GM18507 (cell line): ENCODE data around the gene RAD21L1.

ENCODE experiments used
- DNase-seq: peaks from one replicate; pipeline ENCODE4 v3.0.0; 2011; ENCODE audit warnings: low read depth; ENCODE audit not compliant: insufficient read length; ENCODE audit errors: extremely low spot score
- FAIRE-seq: peaks from 2 replicates; lab custom pipeline; 2011; peaks lifted over from hg19 to GRCh38; lab: Jason Lieb, UNC

The RAD21L1 gene

DNA sequence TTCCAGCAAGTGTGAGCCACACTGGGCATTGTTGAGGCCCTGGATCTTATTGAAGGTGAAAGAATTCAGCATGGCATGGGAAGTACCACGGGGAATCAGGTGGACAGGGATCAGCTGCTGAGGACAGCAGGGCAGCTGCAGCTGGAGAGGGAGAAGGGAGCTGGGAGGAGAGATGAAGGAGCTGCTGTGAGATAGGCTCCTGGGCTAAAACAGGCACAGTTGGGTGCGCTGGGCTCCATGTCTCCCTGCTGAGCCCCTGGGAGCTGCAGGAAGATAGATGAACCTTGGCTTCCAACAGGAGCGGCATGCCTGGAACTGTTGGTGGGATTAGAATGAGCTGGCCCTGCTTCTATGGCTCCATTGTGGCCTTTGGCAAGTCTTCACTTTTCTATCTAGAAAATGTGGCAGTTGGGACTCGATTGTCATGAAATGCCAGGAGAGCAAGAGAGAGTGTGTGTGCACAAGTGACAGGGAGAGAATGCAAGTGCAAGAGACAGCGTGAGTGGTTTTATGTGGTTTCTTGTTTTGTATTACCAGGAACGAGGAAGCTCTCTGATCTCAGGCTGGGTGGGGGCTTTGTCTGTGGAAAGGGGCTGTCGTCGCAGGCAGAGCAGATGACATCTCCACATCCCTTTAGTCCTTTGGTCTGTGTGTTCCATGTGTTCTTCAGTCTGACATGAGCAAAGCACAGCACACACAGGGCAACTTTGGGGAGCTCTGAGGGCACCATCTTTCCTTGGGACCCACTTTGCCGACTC lies 60.6 kb downstream of the RAD21L1 start:
- FAIRE-seq (no peak), DNase-seq (no peak)

DNA sequence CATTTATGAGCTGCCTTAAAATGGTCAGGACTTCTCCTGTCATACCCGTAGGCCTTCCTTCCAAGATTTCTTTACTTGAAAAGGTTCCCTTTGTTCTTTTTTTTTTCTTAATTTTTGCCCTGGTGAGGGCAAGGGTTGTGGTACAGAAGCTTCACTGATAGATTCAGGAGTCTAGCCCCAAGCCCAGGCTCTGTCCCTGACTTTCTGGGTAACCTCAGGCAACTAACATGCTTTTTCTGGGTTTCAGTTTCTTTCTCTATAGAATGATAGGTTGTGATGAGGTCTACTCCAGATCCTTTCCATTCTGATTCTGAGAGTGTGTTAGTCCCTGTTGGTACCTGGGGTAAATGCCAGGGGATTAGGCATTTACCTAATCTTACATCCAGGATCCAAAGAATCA lies 61.5 kb downstream of the RAD21L1 start:
- no peak for DNase-seq
- FAIRE-seq, result no peak

DNA sequence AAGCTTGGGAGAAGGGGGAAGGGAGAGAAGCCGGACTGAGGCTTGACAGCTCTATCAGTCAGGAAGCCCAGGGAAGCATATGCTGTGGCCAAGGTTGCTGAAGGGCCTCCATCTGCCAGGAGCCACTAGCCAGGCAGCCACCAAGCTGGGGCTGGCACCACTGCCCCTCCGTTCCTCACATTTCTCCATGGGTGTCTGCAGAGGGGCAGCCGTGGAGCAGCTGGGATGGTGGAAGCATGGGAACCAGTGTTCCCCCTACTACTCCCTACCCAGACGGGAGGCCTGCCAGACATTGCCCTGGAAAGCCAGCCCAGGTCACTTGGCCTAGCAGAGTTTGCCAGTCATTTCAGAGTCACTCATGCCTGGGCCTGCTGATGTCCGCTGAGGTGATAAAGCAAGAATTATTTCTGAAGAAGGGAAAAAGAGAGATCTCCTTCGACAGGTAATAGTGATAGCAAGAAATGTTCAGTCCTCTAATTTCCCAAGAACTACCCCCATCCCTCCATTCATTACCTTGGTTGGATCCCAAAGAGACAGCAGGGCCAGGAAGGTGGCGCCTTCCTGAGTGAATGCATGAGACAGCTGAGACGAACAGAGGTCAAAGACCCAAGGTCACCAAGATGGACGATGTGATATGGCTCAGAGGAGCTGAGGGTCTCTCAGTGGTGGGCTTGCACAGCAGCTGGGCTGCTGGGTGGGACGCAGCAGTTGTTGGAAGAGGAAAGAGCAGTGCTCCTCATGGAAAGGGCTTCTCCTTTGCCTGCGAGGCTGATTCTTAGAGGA lies 62.1 kb downstream of the RAD21L1 start:
- no peak for DNase-seq
- no peak for FAIRE-seq

DNA sequence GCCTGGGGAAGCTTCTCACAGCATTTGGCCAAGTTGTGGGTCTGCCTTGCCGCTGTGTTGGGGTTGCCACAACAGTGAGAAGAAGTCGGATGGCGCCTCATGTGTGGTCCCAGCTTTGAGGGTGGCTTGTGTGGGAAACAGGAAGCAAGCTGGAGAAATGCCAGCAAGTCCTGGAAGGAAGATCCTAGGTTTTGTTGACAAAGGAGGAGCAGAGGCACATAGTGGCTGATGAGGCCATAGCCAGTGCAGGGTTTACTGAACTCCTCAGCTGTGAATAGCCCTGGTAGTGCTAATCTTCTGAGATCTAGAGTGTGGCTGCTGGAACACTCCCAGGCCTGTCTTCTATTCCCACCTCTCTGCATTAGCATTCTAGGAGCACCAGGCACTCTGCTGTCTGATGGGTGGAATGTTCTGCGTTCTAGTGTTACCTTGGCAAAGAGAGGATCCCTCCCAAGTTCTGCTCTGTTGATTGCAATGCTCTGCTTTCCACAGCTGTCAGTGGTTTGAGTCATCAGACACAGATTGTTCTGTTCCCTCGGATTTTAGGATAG lies 65.4 kb downstream of the RAD21L1 start:
- no peak for FAIRE-seq
- no peak for DNase-seq

DNA sequence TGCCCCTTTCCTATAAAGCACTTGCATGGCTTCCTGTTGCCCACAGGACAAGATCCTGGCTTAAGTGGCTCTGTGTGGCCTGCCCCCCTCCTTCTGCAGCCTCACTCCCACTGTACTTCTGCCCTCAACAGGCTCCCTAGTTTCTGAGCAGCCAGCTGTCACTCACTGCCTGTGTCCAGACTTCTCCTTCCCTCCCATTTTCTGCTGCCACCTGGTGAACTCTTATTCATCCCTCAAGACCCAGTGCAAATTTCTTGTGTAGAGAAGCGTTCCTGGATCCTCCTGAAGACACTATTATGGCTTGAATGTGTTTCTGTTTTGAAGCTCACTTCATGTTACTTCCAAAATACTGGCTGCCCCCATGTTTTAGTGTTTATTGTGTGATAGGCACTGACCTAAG lies 66.8 kb downstream of the RAD21L1 start:
- DNase-seq, result no peak
- FAIRE-seq, result no peak

DNA sequence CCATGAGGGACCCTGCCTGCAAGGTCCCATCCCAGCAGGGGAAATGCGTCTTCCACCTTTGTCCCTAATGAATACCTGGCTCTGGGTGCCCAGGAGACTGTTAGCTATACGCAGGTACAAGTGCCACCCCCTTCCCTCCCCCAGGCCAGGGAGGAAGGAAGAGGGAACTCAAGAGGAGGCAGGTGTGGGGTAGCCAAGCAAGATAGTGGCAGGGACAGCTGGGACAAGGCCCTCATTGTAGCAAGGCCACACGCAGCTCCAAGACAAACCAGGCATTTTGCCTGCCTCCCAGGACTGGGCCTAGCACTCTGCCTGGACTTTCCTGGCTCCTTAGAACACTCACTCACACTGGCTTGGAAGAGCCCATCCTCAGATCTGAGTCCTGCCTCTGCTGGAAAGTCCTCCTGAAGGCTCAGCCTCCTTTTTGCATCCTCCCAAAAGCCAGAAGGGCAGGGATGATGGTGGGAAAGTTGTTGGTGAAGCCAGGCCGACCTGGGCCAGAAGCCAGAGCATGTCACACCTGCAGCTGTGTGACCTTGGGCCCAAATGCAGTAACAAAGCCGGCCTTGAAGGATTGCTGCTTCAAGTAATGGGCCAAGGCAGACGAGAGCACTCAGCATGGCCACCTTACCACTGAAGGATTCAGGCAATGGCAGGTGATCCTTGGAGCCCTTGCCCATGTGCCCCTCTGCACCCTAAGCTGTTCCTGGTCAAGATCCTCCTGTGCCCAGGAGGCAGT lies 68.0 kb downstream of the RAD21L1 start:
- FAIRE-seq, result no peak
- no peak for DNase-seq

DNA sequence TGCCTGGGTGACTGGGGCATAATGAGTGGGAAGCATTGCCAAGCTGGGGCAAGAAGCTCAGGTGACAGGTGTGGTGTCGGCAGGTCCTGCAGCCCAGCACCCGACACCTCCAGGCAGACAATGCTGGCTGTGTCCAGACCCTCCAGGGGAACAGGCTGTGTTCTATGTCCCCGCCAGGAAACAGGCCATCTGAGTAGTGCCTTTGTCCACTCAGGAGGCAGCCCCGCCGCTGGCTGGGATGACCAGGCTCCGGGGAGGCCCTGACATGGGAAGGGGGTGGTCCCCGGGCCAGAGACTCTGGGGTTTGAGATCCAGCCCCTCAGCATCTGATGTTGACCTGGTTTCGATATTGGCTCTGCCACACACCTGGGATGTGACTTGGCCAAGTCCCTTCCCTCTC lies 68.7 kb downstream of the RAD21L1 start:
- FAIRE-seq, result no peak
- no peak for DNase-seq

DNA sequence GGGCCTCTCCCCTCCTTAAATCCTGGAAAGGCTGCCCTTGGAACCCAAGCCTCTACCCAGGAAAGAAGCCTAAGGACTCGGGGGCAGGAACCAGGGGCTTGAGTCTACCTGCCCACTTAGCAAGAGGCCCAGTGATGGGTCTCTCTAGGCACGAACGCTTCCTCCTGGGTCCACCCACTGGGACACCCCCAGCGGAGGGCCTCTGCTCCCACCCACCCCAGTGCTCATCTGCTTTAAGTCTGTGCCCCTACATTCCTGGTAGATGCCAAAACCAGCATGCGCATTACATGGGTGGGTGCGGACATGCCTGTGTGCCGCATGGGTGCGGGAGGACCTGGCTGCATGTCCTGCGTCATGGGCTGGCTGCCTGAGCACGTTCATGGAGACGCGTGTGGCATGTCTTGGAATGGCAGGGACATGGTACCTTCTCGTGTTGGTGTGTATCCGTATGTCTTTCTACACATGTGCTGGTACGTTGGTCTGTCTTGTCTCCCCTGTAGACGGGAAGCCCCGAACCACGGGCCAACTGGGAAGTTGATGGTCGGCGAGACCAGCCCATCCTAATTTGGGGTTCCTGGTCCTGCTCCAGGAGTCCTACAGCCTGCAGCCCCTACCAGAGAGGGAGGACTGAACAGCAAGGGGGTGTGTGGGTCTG lies 69.6 kb downstream of the RAD21L1 start:
- DNase-seq (no peak), FAIRE-seq (no peak)

DNA sequence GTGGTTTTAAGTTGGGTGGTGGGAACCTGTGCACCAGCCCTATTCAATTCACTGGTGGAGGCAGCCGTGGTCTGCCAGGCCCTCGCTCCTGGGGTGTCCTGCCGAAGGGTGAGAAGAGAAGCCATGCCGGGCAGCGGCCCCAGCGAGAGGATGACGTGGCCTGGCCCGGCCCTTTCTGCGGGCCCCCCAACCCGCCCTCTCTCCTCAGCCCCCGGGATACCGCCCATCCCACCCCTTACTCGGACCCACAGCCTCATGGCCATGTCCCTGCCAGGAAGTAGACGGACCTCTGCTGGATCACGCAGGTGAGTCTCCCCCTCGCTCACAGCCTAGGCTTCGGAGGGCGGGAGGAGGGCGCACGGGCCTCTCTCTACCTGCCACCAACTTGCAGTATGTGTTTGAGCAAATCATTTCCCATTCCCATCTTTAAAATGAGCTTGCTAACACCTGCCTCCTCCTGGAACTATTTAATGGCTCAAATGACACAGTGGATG lies 70.3 kb downstream of the RAD21L1 start:
- FAIRE-seq (no peak), DNase-seq (no peak)

DNA sequence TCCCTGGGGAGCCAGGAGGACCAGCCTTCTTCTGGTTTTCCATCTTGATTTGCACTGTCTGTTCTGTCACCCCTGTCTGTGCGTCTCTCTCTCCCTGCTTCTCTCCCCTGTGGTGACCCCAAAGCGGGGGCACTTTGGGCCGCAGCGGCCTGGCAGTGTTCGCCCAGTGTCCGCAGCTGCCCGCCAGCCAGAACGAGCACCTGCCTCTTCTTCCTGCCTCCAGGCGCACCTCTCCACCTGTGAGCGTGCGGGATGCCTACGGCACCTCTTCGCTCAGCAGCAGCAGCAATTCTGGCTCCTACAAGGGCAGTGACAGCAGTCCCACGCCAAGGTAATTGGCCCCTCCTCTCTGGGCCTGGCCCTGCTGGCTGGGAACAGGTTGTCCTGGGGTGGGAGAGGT lies 71.1 kb downstream of the RAD21L1 start:
- FAIRE-seq, result no peak

DNA sequence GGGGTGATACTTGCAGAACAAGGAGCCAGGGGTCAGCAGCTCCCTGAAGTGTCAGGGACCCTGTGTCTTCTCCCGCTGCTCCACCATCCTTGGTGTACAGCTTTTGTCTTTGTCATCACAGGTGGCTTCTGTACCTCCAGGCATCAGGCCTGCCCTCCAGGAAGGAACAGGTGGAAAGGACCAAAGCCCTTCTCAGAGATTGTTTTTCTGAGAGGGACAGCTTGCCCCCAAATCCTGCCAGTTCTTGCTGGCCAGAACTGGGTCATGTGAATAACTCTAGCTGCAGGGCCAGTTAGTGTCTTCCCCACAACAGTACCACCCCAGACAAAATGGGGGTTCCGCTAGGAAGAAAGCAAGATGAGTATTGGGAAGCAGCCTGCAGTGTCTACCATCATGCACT lies 71.6 kb downstream of the RAD21L1 start:
- no peak for FAIRE-seq
- no peak for DNase-seq

More for the DNA sequence above, 71.1 kb downstream of the RAD21L1 start:
- DNase-seq, result no peak

DNA sequence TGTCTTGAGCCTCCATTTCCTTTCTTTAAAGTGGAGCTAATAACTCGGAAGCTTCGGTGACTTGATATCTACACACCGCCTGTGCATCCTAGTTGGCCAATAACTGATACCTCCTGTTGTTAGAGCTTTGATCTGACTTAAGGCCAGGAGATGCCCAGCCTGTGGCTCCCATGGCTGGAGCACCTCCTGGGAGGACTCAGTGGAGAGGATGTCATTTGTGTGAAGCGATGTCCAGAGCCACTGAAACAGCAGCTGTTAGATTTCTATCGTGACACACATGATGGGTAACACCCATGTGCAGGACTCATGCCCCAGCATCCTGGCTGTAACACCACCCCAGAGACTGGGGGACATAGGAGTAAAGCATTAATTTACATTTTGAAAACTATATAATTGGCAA lies 72.3 kb downstream of the RAD21L1 start:
- FAIRE-seq, result no peak
- DNase-seq, result no peak

DNA sequence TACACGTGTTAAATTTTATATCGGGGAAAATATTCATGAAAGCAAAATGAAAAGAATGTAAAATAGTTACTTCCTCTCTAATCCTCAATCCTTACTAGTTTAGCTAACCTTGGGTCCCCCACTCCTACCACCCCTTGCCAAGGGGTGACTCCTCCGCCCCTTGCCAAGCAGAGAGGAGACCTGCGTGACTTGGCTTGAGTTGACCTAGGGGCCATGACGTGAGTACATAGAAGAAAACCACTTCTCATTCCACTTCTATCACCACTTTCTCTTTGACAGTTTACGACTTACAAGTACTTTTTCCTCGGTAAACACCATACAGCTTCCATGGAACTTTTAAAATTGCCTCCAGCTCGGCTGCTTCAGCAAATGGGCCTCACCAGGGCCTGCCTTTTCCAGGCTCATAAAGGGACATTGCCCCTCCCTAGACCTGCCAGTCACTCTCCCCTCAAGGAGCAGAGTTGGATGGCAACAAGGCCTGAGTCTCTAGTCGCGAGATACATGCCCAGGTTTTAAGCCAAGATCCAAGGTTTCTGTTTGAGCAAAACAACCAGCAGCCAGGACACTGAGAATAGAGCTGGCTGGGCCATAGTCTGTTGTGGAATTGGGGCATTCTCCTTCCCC lies 73.2 kb downstream of the RAD21L1 start:
- FAIRE-seq, result no peak

DNA sequence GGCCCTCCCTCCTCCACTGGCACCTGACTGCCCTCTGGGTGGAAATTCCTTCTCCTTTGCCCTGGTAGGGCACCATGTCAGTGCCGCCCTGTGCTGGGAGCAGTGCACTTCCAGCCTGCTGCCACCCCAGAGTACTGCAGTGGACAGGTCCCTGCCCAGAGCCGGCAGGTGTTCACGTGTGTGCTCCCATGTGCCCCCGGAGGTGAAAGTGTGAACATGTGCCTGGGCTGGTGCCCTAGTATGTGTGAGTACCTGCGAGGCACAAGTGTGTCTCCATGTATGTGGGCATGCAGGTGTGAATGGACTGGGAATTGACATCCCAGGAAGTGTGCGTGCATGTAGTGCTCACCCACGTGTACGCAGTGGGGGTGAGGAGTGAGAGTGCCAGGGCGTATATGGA lies 73.7 kb downstream of the RAD21L1 start:
- FAIRE-seq, result no peak
- DNase-seq, result no peak

More for the DNA sequence above, 73.2 kb downstream of the RAD21L1 start:
- no peak for DNase-seq

DNA sequence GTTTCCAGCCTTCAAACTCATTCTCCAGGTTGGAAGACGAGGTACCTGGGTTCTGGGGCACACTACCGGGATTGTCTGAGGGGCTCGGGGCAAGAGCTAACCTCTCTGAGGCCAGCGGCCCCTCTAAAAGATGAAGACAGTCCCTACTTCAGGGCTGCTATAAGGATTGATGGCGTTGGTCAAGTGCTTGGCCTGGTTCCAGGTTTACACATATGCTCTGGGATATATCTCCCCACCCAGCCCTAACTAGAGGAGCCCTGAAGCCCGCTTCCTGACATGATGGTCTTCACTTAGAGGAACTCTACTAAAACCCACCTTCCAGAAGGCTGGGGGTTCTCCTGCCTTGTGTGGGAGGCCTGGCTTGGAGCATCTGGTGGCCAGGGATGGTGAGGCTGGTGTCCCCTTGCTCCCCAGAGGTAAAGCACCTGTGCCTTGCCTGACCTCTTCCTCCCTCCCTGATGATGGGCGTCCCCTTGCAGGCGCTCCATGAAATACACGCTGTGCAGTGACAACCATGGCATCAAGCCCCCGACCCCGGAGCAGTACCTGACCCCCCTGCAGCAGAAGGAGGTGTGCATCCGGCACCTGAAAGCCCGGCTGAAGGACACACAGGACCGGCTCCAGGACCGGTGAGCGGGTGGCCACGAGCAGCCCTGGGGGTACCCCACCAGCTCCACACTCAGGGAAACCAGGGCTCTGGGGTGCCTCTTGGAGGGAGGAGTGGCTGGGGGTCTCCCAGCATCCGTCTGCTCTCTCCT lies 74.4 kb downstream of the RAD21L1 start:
- FAIRE-seq (no peak), DNase-seq (no peak)

DNA sequence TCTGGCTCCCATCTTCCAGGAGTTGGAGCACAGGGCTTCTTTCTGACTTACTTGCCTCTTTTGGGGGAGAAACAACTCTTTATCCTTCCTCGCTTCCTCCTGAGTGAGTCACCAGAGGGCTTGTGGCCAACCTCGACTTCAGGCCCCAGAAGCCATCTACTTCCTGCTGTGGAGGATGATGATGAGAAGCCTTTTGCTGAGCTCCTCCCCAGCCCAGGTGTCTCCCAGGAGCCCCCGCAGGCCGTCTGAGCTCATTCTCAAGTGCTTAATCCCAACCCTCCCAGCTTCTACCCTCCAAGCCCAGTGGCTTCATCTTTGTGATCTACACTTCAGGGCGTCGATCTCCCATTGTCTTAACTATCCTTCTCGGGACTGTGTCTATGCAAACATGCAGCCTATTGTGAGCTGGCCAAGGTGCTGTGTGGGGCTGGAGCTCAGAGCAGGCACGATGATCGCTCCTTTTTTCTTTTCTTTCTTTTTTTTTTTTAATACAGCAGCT lies 75.2 kb downstream of the RAD21L1 start:
- DNase-seq, result no peak

DNA sequence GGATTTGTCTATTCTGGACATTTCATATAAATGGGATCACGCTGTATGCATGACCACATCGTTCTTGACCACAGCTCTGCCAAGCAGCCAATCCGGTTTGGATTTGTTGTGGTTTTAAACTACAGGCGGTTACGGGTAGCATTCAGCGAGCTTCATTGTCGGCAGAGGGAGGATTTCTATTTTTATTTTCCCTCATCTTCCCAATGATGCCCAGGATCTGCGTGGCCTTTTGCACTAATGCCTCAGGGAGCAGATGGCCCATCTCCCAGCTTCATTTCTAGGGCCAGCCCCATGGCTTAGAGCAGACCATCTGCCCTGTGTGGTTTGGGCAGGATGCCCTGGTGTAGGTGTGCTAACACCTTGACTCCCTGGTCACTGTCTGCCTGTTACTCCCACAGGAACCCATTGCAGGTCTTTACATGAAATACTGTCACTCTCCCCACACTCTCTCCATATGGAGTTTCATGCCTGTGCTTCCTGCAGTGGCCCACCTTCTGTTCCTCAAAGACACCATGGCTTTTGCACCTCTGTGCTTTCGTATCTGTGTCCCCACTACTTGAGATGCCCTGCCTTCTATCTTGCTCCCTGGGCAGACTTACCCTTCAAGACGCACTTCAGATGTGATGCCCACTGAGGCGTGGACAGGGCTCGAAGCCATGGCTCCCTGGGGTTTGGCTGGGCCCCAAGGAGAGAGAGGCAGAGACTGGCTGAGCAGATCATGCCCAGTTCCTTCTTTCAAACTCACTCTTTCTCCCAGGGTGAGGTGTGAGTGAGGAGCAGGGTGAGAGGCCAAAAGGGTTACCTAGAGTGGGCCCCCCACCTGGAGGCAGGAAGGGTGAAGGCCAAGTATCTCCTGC lies 77.1 kb downstream of the RAD21L1 start:
- FAIRE-seq, result no peak
- DNase-seq, result no peak

More for the DNA sequence above, 75.2 kb downstream of the RAD21L1 start:
- FAIRE-seq, result no peak
